Putamen (tissue), 1 donor: ENCODE measurements around the gene ATF6.

ENCODE experiments used
- DNase-seq: peaks from one replicate; pipeline ENCODE4 v3.0.0-alpha.2; 2016; ENCODE audit warnings: low spot score

ATF6 gene

GRCh38 chr1:161834967-161835550 is 68.9 kb downstream of the ATF6 start:
- DNase-seq = no peak

GRCh38 chr1:161836018-161836417 is 69.9 kb downstream of the ATF6 start:
- DNase-seq = no peak

- DNase-seq = no peak
Observed at GRCh38 chr1:161838362-161838761, 72.2 kb downstream of the ATF6 start.

- DNase-seq = no peak
Observed at GRCh38 chr1:161838885-161839284, 72.8 kb downstream of the ATF6 start.

- DNase-seq = no peak
Observed at GRCh38 chr1:161839591-161839990, 73.5 kb downstream of the ATF6 start.

GRCh38 chr1:161840363-161840762 is 74.2 kb downstream of the ATF6 start:
- DNase-seq = no peak

GRCh38 chr1:161843156-161843555 is 77.0 kb downstream of the ATF6 start:
- DNase-seq = no peak

- DNase-seq = no peak
Observed at GRCh38 chr1:161844696-161845095, 78.6 kb downstream of the ATF6 start.

GRCh38 chr1:161848676-161849075 is 82.6 kb downstream of the ATF6 start:
- no peak for DNase-seq

- no peak for DNase-seq
Observed at GRCh38 chr1:161849518-161849917, 83.4 kb downstream of the ATF6 start.

- DNase-seq = no peak
Observed at GRCh38 chr1:161855260-161855659, 89.1 kb downstream of the ATF6 start.

GRCh38 chr1:161858271-161858670 is 92.2 kb downstream of the ATF6 start:
- no peak for DNase-seq

GRCh38 chr1:161863549-161863948 is 97.4 kb downstream of the ATF6 start:
- DNase-seq = no peak

- no peak for DNase-seq
Observed at GRCh38 chr1:161864577-161864976, 98.5 kb downstream of the ATF6 start.

GRCh38 chr1:161866241-161866640 is 100.1 kb downstream of the ATF6 start:
- DNase-seq = no peak

- no peak for DNase-seq
Observed at GRCh38 chr1:161868832-161869231, 102.7 kb downstream of the ATF6 start.

- DNase-seq = no peak
Observed at GRCh38 chr1:161869291-161869690, 103.2 kb downstream of the ATF6 start.

GRCh38 chr1:161872506-161872905 is 106.4 kb downstream of the ATF6 start:
- DNase-seq = no peak

GRCh38 chr1:161879261-161879660 is 113.1 kb downstream of the ATF6 start:
- DNase-seq = no peak

- DNase-seq = no peak
Observed at GRCh38 chr1:161884475-161884874, 118.4 kb downstream of the ATF6 start.

- no peak for DNase-seq
Observed at GRCh38 chr1:161885003-161885402, 118.9 kb downstream of the ATF6 start.

- DNase-seq = peak; percentile 12
Observed at GRCh38 chr1:161885759-161886158, 119.6 kb downstream of the ATF6 start.

GRCh38 chr1:161886589-161886988 is 120.5 kb downstream of the ATF6 start:
- no peak for DNase-seq

GRCh38 chr1:161887730-161888287 is 121.7 kb downstream of the ATF6 start:
- DNase-seq = no peak
